GM18507 (cell line): ENCODE results near the gene TNS4.

Source experiments
- DNase-seq: peaks from one replicate; pipeline ENCODE4 v3.0.0; 2011; ENCODE audit warnings: low read depth; ENCODE audit not compliant: insufficient read length; ENCODE audit errors: extremely low spot score
- FAIRE-seq: peaks from 2 replicates; lab custom pipeline; 2011; peaks lifted over from hg19 to GRCh38; lab: Jason Lieb, UNC

Gene TNS4

DNA sequence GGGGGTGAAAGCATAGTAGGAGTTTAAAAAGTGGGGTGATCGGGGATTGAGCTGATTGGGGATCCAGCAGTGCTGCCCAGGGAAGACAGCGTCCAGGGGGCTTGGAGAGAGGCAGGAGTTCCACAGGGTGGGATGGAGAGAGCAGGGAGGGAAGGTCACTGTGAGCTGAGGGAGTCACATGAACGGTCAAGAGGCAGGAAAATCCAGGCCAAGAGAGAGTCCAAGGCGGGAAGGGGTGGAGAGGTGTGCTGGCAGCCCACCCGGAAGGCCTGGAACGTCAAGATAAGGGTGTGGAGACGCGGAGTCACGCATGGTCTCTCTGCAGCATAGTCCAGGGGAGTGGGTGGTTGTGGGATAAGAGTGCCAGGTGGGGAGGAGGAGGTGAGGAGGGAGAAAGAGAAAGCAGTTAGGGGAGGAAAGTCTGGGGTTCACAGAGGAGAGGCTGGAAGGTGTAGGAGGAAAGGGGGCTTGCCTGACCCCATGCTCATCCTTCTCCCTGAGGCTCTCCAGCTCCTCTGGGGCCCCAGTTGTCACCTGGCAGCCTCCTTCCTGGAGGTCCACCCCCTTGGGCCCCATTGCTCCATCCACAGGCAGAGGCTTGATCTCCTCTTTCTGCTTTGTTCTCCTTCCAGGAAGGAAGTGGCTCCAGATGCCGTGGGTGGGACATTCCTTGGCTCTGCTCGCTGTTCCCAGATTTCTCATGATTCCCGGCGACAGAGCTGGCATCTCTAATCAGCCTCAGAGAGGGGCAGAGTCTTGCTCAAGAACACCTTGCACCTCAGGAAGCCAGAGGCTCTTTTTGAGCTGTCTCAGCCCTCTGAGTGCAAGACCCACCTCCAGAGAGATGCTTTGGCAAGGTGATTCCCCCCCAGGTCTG, 35.1 kb upstream of the TNS4 start:
- no peak for FAIRE-seq

DNA sequence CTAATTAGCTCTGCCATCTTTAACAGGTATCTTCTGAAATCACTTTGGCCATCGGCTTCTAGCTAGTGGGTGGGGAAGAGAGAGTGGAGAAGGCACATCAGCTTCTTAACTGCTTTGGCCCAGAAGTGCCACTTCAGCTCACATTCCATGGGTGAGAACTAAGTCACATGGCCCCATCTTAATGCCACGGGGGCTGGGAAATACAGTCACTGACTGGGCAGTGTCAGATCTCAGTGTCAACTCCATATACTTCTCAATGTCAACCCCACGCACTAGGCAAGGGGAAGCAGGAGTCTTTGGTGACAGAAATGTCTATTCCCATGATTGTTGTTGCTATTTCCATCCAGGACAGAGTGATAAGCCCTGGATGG, 34.5 kb upstream of the TNS4 start:
- no peak for FAIRE-seq
- DNase-seq = no peak

More for the DNA sequence above, 35.1 kb upstream of the TNS4 start:
- DNase-seq = no peak

DNA sequence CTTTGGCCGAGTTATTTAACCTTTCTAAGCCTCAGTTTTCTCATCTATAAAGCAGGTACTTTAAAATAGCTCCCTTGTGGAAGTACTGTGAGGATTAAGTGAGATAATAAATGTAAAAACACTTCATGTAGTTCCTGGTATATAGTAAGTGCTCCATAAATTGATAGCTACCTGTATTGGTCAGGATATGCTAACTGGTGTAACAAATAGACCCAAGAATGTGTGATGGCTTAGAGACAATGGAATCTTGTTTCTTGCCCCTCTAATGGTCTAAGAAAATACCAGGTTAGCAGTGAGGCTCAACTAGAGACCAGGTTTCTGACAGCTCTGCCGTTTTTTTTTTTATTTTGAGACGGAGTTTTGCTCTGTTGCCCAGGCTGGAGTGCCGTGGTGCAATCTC, 34.0 kb upstream of the TNS4 start:
- FAIRE-seq (no peak), DNase-seq (no peak)

DNA sequence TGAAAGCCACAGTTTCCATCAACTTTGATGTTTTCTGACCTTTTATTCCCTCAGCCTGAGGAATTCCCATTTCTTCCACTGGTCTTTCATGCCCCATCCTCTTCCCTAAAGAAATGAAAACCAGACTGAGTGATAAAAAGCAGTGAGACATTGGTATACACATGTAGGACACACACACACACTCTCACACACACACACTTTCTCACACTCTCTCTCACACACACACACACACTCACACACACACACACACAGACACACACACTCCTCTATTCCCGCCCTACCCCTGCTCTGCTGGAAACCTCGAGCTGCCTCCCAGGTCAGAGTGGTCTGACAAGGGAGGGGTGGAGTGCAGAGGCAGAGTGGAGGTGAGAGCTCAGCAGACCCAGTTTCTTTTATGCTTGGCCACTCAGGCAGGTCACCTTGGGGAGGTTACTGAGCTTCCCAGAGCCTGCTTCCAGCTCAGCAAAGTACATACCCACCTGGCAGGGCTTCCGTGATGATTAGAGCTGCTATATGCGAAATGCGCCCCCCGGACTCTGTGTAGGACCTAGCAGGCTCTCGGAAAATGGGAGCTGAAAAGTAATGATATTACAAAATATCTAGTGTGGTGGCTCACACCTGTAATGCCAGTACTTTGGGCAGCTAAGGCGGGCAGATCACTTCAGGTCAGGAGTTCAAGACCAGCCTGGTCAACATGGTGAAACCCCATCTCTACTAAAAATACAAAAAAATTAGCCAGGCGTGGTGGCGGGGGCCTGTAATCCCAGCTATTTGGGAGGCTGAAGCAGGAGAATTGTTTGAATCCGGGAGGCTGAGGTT, 33.2 kb upstream of the TNS4 start:
- FAIRE-seq = no peak
- DNase-seq = no peak

DNA sequence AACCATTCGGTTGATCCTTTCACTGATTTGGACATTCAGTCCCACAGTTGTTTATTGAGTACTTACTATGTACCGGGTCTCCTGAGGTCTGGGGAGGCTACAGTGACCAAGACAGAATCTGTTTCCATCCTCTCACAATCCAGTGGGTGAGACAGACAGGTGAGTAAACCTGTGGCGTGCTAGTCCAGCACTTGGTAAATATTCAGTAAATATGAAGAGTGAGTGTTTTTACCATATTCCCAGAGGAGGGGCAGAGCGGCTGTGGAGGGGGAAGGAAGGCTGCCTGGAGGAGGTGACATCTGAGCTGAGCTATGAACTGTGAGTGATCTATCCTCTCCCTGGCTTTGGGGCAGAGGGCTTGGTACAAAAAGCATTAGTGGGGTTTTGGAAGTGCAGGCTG, 32.5 kb upstream of the TNS4 start:
- no peak for FAIRE-seq

DNA sequence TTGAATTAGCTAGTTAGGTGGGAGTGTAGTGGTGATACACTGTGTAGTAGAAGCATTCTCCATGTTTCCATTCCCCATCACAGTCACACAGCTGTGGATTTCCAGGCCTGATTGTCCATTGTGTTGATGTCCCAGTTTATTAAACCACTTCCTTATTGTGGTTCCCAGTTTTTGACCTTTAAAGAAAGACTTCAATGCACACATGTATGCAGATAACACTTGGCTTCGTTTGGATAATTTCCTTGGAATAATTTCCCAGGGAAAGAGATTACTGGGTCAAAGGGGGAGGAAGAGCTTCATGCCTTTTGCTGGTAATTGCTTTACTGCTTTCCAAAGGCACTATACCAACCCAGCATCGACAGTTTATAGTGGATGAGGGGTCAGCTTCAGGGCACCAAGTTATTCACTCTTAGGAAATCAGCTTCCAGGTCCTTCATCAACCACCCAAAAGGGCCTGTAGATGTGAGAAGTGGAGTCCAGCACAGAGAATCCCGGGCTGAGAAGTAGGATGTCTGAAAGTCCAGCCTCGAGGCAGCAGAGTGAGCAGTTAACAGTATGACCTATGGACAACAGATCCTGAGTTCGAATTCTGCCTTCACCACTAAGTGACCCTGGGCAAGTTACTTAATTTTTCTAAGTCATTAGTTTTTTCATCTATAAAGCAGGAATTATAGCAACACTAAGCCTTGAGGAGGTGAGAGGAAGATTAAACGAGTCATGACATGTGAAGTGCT, 31.3 kb upstream of the TNS4 start:
- FAIRE-seq (no peak), DNase-seq (no peak)

More for the DNA sequence above, 32.5 kb upstream of the TNS4 start:
- DNase-seq = no peak

DNA sequence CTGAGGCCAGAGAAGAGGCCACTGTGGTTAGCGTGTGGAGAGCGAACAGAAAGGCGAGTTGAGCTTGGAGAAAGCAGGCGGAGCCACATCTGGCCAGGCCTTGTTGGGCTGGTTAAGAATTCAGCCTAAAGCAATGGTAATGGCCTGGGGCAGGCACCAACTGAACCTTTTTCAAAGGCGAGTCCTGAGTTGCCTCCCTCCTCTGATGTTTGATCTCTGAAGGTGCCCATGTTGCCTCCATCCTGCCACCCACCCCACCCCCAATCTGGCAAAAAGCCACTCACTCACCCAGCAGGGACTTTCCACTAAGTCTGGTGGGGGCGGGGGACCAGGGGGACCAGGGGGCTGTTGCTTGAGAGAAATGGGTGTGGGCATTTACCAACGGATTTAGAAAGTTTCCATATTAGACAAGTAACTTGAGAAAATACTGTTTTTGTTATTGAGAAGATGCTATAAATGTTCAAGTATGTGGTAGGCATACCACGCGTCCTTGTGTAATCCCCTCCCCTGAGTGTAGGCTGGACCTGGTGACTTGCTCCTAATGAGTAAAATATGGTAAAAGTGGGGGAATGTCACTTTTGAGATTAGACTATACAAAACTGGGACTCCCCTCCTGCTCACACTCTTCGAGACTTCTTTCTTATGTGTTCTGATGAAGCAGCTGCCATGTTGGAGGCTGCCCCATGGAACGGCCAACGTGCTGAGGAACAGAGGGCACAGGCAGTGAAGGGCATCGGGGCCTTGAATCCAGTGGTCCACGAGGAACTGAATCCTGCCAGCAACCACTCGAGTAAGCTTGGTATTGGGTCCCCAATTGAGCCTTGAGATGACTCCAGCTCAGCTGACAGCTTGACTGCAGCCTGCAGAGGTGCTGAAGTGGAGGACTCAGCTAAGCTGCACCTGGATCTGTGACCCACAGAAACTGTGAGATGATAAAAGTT, 29.9 kb upstream of the TNS4 start:
- DNase-seq (no peak), FAIRE-seq (peak; percentile 64)

DNA sequence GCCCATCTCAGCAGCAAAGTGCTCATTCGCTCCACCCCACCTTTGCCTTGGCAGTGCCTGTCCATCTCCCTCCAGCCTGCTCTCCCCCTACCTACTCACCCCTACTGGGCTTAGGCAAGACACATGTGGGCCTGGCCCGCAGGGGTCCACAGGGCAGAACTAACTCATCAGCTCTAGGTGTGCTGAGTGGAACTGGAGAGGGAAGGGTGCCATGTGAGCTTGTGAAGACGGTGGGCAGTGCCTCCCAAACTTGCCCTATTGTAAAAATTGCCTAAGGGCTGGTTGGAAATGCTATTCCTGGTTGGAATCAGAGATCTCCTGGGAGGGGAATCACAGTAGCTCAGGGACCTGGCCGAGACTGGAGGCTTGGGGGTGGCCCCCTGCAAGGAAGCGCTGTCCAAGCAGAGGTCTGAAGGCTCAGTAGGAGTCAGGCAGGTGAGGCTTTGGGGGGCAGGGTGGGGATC, 29.1 kb upstream of the TNS4 start:
- FAIRE-seq = no peak
- DNase-seq = no peak

DNA sequence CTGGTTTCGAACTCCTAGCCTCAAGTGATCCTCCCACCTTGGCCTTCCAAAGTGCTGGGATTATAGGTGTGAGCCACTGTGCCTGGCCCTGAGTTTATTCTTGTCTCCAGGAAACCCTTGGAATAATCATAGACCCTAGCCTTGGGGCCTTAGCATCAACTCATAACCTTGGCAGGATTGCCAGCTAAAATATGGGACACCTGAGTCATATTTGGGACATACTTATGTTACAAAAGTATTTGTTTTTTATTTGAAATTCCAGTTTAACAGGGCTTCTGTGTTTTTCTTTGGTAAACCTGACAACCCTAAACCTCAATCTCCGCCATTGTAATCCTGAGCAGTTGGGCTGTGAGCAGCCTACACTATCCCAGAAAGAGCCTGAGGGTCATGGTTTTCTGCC, 28.6 kb upstream of the TNS4 start:
- DNase-seq = no peak
- no peak for FAIRE-seq

DNA sequence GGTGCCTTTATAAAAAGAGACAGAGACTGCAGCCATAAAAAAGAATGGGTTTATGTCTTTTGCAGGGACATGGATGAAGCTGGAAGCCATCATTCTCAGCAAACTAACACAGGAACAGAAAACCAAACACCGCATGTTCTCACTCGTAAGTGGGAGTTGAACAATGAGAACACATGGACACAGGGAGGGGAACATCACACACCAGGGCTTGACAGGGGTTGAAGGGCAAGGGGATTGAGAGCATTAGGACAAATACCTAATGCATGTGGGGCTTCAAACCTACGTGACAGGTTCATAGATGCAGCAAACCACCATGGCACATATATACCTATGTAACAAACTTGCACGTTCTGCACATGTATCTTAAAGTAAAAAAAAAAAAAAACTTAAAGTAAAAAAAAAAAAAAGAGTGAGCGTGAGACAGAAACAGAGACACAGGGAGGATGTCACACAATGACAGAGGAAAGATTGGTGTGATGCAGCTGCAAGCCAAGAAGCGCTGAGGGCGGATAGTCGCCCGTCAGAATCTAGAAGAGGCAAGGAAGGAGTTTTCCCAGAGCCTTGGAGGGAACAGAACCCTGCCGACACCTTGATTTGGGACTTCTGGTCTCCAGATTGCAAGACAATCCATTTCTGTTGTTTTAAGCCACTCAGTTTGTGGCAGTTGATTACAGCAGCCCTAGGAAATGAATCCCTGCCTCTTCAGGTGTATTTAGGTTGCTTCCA, 27.4 kb upstream of the TNS4 start:
- DNase-seq = no peak
- no peak for FAIRE-seq

DNA sequence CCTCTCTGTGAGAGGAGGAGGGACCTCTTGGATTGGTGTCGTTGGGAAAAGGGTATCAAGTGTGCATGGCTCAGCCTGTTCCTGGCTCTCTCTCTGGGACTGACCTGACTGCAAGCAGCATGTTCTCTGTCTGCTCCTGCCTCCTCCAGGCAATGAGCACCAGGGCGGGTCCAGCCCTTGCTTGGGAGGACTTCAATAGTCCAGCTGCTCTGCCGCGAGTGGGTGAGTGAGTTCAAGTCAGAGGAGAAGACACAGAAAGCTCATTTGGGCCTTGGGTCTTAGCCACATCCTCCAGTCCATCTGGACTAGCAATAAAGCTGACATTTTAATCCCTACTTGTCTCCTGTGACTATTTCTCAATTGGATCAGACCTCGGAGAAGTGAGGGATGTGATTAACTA, 25.2 kb upstream of the TNS4 start:
- FAIRE-seq (no peak), DNase-seq (no peak)

DNA sequence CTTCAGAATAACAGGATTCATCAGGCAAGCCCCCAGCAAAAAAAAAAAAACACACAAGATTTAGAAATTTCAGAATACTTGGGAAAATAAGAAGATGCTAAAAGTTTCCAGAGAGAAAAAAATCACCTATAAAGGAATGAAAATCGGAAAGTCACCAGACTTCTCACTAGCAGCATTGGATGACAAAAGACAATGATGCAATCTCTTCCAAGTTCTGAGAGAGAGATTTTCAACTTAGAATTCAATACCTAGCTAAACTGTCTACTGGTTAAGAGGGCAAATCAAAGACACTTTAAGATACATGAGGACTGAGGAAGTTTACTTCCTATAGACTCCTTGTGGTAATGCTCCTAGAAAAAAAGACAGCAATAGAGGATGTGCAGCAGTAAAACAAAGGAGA, 23.9 kb upstream of the TNS4 start:
- FAIRE-seq = no peak

DNA sequence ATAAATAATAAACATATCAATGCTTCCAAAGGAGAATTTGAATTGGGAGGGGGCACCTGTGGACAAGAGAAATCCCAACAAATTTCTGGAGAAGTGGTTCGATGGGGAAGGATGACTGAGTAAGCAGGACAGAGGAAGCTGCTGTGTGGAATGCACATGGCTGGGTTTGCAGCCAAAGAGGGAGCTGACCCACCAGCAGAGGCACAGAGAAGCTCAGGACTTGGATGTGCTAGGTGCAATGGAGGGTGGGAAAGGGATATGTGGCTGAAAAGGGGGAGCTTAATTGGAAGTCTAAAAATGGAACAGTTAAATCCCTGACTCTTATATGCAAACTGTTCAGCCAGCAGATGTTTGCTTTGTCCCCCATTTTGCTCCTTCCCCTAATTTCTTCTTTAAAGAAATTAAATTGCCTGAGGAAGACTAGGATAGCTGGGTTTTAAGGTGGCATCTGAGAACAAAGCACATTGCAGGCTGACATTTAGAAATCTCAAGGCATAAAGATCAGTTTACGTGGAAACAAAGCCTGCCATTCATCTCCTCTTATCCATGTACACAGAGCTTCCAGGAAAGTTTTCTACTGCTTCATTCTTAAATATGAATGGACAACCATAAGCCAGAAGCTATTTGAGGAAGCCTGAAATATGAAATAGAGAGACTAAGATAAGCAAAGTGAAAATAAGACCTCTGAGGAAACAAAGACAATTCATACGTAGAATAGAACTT, 23.0 kb upstream of the TNS4 start:
- DNase-seq (no peak), FAIRE-seq (no peak)

More for the DNA sequence above, 23.9 kb upstream of the TNS4 start:
- no peak for DNase-seq

DNA sequence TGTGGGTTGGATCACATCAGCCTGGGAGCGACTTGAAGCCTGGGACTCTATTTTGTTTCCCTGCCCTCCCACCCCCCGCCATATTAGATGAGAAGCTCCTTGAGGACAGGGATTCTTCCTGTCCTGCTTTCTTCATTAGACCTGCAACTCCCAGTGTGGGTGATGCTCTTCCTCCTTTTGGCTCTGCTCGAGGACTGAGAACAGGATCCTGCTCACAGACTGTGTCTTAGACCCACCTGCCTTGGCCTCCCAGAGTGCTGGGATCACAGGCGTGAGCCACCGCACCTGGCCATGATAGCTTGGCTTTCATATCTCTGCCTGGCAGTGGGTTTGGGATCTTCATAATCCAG, 21.5 kb upstream of the TNS4 start:
- DNase-seq = no peak
- FAIRE-seq = no peak

DNA sequence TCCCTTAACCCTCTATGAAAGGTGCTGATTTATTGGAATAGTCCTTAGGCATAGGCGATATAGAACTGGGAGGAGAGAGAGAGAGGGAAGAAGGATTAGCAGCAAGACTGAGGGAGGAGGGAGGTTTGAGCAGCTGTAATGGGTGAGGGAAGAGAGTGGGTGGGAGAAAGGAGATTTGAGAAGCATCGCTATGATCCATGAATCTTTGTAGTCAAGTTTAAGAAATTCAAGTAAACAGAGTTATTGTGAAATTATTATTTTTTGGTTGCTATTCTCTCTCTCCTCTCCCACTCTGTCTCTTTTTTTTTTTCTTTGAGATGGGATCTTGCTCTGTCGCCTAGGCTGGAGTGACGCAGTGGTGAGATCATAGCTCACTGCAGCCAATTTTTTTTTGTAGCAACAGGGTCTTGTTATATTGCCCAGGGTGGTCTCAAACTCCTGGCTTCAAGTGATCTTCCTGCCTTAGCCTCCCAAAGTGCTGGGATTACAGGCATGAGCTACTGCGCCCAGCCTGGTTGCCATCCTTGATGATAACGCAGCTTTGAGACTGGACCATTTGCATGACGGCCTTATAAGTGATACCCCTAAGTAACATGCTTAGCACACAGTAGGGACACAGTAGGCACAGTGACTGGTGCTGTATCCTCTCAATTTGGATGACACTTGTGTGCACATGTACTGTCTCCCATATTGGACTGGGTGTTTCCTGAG, 21.0 kb upstream of the TNS4 start:
- no peak for FAIRE-seq
- no peak for DNase-seq

DNA sequence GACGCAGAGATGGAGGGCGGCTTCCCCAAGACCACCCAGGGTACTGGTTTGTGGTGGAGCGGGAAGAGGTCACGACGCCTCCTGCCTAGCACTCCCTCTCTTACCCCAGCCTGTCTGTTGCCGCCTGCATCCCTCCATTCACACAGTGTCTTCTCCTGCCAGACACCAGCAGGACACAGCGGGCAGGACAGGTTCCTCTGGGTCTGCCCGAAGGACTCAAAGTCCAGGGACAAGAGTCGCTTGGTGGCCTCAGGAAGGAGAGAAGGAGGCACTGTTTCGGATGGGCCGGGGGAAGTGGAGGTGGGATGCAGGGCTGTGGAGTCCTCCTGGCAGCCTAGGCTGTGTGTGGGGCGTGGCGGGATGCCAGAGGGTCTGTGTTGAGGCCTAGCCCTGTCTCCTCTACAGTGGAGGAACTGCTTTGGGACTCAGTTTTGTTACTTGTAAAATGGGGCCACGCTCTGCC, 19.6 kb upstream of the TNS4 start:
- DNase-seq (no peak), FAIRE-seq (no peak)

DNA sequence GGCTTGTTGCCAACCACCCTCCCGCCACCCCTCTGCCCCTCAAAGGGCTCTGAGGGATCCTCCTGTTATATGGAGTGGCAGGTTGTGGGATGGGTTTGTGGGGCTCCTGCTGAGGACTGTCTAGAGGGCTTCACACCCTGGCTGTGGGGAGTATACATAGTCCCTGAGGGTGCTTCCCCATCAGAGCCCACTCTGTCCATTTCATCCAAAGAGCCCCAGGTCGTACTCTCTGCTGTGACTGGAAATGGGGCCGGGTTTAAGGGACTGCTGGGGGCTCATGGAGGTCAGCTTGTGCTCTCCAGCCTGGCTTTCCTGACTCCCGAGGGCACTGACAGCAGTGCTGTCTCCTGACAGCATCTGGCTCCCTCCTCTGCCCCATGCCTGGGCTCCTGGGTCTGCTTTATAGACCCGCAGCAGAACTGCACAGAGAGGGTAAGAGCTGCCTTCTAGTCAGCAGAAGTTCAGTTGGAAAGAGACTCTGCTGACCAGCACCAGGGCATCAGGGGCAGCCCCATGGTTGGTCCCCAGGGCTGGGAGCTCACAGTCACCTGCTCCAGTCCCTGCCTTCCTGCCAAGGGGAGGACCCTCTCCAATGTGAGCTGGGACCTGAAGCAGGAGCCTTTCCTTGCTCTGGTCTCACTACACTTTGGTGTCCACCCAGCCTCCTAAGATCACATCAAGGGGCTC, 17.8 kb upstream of the TNS4 start:
- no peak for DNase-seq

More for the DNA sequence above, 17.8 kb upstream of the TNS4 start:
- FAIRE-seq = no peak
